GM18508 (cell line): ENCODE measurements around the gene B3GALT6.
"Not testable (repeated sequence)": the region's sequence is repeated elsewhere in the genome, so short reads cannot be mapped to it uniquely, and the experiment has no call there.

ENCODE experiments used
- ATAC-seq: cut with Tn5 transposase; IDR thresholded peaks from one replicate; pipeline ENCODE4 v1.9.1; 2021; ENCODE audit warnings: moderate number of reproducible peaks; ENCODE audit not compliant: insufficient read depth, unreplicated experiment

The B3GALT6 gene

DNA sequence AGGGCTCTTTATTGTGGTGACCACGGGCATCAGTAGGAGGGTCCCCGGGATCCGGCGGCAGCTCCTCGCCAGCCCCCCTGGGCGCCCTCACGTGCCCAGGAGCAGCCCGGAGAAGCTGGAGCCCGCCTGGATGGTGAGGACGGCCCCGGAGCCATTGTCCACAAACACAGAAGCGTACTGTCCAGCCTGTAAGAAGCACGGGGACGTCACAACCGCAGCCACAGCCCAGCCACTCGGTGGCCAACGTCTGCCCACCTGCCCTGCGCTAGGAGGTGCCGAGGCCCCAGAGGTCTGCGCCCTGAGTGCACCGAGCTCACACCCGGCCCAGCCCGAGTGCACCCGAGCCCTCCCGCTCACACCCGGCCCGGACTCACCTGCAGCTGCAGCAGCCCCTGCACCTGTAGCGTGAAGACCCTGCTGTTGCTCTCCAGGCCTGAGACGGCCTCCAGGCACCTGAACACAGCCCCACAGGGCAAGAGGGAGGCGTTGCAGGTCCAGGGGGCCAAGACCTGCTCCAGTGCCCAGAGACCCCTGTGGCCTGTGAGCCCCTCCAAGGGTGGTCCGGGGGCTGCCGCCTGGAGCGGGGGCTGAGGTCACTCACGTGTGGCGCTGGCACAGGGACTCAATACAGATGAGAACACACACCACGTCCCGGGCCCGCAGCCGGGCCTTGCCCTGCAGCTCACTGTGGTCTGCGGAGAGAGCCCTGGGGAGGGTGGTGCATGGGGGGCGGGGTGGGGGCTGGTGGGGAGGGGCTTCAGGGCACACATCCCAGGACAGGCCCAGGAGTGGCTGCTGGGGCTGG, 10.6 kb downstream of the B3GALT6 start:
- ATAC-seq, result no peak

DNA sequence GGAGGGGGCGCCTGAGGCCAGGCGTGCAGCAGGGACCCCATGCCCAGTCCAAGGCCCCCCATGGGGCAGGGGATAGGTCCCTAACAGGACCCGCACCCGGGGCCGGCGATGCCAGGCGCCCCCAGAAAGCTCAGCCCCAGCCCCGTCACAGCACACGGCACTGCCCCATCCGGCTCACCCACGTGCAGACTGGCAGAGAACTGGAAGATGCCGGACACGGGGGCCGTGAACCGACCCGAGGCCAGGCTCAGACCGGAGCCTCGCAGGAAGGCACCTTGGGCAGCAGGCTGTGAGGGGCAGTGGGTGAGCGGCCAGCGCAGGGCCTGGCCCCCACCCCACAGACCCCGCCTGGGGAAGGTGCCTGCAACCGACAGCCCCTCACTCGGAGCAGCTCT, 11.2 kb downstream of the B3GALT6 start:
- no peak for ATAC-seq

DNA sequence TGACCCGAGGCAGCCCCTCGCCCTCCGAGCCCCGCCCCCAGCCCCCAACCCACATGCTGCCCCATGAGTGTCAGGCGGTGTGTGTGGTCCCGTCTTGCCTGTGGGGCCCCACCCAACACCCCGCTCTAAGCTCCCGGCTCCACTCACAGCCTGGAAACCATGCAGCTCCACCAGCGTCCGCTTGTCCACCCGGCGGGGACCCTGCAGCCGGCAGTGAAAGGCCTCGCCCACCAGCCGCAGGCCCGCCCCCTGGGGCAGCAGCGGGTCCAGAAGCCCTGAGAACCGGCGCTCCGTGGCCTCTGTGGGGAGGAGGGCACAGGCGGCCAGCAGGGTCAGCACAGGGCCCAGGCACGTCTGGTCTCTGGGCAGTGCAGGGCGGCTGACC, 11.8 kb downstream of the B3GALT6 start:
- no peak for ATAC-seq

DNA sequence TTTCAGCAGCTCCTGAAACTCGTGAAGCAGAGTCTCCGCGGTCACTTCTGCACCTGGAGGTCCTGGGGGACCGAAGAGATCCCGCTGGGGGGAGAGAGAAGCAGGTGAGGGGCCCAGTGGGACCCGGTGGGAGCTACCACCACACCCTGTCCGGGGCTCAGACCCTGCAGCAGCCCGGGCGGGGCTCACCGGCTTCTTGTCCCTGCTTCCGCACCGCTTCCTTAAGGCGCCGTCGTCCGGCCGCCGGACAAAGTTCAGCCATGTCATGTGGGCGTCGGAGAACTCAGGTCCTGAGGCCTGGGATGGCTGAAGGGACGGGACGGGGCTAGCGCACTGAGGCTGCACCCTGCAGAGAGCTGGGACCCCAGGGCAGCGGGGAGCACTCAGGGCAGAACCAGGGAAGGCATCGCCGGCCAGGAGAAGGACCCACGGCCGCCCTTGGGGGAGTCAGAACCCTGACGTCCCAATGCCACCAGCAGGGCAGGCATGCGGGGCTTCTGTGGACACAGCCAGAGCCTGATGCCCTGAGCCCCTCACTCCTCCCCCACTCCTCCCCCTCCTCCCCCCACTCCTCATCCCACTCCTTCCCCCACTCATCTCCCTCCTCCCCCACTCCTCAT, 12.3 kb downstream of the B3GALT6 start:
- no peak for ATAC-seq

DNA sequence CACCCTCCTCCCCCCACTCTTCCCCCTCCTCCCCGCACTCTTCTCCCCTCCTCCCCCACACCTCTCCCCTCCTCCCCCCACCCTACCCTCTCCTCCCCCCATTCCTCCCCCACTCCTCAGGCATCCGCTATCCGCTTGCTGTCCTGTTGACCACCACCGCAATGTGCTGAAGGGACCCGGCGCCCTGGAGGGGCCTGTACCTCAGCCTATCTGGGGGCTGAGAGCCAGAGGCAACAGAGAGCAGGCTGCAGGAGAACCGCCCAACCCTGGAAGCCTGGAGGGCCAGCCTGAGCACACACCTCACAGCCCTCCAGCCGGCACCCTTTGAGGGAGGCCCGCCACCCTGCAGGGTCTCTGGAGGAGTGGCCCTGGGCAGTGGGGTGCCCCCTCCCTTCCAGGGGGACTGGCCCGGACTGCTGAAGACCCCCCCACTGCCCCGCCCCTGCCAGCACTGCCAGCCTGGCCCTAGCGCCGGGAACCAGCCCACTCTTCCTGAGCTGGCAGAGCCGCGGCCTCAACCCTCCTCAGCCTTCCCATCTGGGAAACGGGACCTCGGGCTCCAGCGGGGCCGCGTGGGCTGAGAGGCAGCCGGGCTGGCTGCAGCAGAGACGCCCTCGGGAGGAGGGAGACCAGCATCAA, 13.3 kb downstream of the B3GALT6 start:
- ATAC-seq, result no peak

DNA sequence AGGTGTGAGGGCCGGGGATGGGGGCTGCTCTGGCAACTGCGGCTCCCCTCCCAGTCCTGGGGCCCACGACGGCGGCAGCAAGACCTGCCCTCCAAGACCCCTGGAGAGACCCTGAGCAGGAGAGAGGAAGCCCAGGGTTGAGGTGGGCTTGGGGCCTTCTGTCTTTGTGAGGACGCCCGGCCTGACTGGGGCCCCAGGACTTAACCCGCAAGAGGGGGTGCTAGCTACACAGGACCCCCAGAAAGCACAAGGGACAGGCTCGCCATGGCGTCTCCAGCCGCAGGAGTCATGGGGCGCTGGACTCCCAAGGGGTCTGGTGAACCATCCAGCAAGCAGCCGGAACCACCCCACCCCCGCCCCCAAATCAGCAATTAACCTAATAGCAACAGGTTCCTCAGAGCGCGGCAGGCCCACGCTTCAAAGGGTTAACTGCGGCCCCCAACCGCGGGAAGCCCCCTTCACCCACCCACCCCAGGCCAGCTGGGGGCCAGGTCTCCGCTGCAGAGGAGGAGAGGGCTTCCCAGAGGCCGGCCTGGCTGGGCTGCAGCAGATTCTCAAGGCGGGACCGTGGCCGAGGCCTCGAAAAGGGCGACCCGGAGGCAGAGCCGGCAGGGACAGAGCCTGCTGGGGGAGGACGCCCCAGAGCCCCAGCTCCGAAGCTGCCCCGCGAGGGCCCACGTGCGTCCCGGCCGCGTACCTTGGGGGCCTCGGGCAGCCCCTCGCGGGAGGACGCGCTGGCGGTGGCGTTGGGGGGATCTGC, 14.0 kb downstream of the B3GALT6 start:
- no peak for ATAC-seq

DNA sequence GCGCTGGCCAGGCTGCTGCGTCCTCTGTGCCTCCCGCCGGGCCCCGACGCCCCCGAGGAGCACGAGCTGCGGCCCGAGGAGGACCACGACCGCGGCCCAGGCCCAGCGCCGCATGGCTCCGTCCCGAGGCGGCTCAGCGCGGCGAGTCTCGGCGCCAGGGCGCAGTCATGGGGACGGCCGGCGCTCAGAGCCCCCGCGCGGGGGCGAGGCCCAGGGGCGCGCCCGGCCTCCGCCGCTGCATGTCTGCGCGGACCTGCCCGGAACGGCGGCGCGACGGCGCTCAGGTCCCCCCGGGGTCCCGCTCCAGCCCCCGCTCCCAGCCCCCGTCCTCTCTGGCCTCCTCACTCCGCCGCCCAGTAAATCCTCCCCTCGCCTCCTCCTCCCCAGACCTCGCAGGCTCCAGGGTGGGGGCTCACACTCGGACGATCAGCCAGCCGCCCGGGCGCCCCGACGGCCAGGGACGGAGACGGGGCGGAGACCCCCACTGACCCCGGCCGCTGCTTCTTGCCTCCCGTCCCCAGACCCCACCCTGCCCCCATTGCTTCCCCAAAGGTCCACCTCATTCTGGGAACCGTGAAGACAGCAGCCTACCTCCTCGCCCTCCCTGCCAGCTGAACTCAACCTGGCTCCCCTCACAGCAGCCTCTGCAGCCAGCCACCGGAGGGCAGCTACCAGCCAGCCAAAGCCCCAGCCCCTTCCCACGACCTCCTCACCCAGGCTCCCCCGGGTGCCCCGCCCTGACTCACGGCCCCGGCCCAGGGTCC, 14.7 kb downstream of the B3GALT6 start, which contains the start of gene C1QTNF12:
Gene C1QTNF12 (minus strand): TSS at position 146 of the 764 bp plus-strand sequence. CDS start 32 bp downstream, at position 114.
- ATAC-seq, result no peak

DNA sequence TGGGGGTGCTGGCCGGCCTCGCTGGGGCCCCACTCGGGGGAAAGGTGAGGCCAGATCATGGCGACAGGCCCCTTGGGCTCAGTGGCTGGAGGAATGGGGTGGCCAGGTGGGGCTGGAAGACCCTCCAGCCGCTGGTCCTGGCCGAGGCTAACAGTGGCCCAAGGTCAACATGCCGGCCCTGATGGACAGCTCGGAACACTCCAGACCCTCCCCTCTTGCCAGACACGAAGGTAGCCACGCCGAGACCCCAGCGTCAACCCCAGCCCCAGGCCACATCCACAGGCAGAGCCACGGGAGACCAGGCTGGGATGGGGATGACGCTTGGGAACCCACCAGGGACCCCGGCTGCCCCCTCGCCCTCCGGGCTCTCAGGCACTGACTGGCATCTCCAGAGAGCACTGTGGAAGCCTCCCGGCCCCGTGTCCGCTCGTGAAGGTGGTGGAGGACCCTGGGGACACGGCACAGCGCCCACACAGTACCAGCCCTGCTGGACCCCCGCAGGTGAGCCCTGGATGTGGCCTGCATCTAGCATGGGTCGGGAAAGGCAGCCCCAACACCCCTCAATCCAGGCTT, 15.4 kb downstream of the B3GALT6 start:
- no peak for ATAC-seq

DNA sequence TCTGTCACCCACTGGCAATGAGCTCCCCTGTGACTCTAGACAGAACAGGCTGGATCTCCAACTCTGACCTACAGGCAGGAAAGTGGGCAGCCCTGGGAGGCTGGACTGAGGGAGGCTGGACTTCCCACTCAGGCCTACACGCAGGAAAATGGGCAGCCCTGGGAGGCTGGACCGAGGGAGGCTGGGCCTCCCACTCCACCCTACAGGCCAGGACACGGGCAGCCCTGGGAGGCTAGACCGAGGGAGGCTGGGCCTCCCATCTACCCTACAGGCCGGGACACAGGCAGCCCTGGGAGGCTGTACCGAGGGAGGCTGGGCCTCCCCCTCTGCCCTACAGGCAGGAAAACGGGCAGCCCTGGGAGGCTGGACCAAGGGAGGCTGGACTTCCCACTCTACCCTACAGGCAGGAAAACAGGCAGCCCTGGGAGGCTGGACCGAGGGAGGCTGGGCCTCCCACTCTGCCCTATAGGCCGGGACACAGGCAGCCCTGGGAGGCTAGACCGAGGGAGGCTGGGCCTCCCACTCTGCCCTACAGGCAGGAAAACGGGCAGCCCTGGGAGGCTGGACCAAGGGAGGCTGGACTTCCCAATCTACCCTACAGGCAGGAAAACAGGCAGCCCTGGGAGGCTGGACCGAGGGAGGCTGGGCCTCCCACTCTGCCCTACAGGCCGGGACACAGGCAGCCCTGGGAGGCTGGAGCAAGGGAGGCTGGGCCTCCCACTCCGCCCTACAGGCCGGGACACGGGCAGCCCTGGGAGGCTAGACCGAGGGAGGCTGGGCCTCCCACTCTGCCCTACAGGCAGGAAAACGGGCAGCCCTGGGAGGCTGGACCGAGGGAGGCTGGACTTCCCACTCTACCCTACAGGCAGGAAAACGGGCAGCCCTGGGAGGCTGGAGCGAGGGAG, 16.2 kb downstream of the B3GALT6 start:
- not testable (repeated sequence) for ATAC-seq

DNA sequence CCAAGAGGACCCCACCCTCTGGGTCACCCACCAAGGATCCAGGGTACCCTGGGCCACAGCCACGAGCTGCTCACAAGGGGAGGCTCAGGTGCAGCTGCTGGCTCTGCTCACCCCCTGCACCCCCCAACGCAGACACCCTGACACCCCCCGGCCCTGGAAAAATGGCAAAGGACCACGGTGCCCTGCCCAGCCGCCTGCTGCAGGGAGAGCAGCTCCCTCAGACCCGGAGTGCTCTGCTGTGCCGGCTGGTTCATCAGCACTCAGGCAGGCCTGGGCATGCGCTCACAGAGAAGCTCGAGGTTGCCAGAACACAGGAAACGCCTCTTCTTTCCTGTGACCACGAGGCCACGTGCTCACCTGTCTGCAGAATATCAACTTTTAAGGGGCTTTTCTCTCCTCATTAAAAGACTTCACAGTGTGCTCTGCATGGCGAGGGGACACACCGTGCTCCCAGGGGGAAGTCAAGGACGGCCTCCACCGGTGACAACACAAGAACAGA, 18.8 kb downstream of the B3GALT6 start:
- no peak for ATAC-seq

DNA sequence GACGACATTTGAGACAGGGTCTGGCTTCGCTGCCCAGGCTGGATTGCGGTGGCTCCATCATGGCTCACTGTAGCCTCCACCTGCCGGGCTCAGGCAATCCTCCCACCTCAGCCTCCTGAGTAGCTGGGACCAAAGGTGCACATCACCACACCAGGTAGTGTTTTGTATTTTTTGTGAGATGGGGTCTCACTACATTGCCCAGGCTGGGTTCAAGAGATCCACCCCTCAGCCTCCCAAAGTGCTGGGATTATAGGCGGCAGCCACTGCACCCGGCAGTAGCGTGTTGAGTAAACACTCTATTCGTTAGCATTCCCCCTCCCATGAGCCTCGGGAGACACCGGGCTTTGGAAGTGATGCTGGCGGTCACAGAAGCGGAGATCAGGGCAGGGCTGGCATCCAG, 21.3 kb downstream of the B3GALT6 start:
- no peak for ATAC-seq

DNA sequence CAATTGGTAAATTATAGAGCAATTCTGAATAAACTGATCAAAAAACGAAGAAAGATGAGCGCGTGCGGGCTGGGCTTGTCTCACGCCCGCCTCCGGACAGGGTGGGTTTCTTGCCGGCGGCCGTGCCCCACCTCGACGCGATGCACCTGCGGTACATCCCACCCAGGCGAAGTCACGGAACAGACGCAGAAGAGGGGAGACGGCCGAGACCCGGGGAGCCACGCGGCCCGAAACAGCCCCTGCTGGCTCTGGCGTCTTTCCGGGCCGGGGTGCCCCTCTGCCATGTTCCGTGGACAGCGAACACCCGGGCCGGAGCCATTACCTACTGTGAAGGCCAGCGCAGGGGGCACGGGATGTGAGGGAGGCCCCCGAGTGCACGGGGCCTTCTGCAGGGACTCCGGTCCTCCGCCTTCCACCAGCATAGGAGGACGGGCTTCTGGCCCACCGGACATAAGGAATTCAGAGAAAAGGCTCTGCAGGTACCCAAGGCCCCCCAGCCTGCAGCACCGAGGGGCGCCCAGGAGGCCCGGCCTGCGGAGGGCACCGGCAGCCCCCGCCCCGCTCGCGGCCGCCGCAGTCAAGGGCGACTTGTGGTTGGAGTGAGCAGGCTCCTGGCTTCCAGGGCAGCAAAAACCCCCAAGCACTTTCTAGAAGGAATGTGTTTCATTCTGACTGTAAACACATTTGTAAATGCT, 22.1 kb downstream of the B3GALT6 start:
- no peak for ATAC-seq

DNA sequence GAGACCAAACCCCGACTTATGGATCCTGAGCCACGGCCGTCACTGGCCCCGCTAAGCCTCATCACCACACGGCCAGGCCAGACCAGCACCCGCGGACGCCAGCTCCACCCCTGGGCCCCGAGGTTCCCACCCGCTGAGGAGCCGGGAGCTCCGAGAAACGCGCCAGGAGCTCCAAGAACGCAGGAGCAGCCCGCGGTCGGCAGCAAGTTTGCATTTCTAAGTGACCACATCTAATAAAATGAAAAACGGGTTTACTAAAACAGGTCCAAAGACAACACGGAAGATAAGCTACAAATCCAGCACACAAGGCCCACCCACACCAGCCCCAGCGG, 22.6 kb downstream of the B3GALT6 start:
- ATAC-seq, result no peak

DNA sequence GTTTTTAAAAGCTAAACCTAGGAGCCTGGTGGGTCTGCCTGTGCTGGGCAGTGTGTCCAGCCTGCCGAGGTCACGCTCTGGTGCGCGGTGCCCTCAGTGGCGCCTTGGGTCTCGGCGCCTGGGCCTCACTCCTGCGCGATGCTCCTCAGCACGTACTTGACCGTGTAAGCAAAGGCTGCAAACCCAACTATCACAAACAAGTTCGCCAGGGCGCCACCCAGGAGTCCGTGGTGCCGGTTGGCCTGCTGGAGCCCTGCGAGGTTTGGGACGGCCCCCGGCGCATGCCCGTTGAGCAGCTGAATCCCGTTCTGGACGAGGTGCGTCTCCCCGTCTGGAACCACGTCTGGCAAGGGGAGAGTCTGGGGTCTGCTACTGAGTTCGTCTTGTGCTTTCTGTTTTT, 23.0 kb downstream of the B3GALT6 start:
- no peak for ATAC-seq

DNA sequence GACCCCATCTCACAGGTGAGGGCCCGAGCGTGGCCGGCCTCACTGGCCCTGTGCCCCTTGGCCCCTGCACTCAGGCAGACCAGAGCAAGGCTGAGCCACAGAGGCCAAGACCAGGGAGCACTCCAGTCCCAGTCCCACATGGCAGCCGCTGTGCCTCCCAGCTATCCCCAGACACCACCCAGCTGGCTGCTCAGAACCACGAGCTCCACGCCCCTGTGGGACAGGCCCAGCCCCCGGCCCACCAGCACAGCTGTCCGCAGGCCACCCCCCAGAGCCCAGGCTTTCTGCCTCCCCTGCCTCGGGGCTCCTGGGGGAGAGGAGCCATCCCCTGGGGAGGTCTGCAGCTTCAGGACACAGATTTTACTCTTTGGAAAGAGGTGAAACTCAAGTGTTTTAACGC, 23.6 kb downstream of the B3GALT6 start:
- ATAC-seq, result no peak

DNA sequence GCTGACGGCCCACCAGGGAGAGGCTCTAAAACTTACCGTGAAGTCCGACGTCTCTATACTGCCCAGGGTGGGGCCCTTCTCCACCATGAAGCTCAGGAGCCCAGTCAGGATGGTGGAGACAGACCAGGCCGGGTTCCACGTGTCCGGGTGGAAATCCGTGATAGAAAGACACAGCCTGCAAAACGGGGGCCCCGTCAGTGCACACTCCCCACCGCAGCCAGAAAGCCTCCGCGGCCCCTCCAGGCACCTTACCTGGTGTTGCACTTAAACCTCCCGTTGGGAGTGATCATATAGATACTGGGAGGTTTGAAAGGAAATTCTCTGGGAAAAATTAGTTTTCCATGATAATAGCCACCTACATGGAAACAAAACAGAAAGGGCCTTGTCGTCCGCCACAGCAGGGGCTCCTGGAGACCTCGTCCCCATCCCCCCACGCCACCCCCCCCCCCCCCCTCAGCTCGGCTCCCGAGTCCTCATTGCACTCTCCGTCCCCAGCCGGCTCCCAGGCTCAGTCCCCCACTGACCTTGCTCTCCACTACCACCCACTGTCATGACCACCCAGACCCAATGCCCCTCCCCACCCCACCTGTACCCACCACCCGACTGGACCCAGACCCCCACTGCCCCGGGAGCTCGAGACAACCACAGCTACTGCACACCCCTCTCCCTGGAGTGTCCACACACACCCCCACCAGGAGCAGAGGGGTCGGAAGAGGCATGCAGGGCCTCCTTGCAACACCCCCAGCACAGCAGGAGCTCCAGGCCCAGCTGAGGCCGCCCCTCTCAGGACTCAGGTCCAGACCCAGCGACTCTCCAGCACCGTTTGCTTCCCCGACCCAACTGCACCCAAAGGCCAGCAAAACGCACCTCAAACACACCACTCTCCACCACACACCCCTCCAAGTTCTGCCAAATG, 25.2 kb downstream of the B3GALT6 start:
- no peak for ATAC-seq

DNA sequence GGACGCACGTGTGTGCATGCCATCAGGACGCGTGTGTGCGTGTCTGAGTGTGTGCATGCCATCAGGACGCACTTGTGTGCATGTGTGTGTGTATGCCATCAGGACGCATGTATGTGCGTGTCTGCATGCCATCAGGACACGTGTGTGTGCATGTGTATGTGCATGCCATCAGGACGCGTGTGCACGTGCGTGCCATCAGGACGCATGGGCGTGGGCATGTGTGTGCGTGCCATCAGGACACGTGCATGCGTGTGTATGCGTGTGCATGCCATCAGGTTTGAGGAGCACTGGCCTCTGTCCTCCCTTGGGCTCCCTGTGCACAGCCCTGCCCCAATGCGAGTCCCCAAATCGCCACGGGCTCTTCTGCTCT, 27.1 kb downstream of the B3GALT6 start:
- ATAC-seq, result no peak
